Amniotic stem cell (primary cell): ENCODE measurements around the gene CNTN5.

Source experiments
- DNase-seq: peaks from one replicate; lab custom pipeline; 2025; lab: John Stamatoyannopoulos, UW

CNTN5 gene

GRCh38 chr11:100094121-100094865, 1073.5 kb downstream of the CNTN5 start:
- no peak for DNase-seq

- no peak for DNase-seq
Measured at GRCh38 chr11:100095809-100096208, 1075.1 kb downstream of the CNTN5 start.

- DNase-seq: no peak
Measured at GRCh38 chr11:100098560-100098959, 1077.8 kb downstream of the CNTN5 start.

GRCh38 chr11:100105255-100105981, 1084.7 kb downstream of the CNTN5 start:
- no peak for DNase-seq

- DNase-seq: no peak
Measured at GRCh38 chr11:100105982-100106358, 1085.2 kb downstream of the CNTN5 start.

- DNase-seq: no peak
Measured at GRCh38 chr11:100119176-100119575, 1098.4 kb downstream of the CNTN5 start.

GRCh38 chr11:100133114-100133513, 1112.4 kb downstream of the CNTN5 start:
- DNase-seq: no peak

GRCh38 chr11:100141201-100141600, 1120.5 kb downstream of the CNTN5 start:
- no peak for DNase-seq

GRCh38 chr11:100151944-100152343, 1131.2 kb downstream of the CNTN5 start:
- no peak for DNase-seq

- no peak for DNase-seq
Measured at GRCh38 chr11:100152766-100153165, 1132.0 kb downstream of the CNTN5 start.

GRCh38 chr11:100163471-100163870, 1142.7 kb downstream of the CNTN5 start:
- no peak for DNase-seq

- no peak for DNase-seq
Measured at GRCh38 chr11:100174881-100175280, 1154.1 kb downstream of the CNTN5 start.

- DNase-seq: no peak
Measured at GRCh38 chr11:100176456-100176855, 1155.7 kb downstream of the CNTN5 start.

GRCh38 chr11:100177651-100178050, 1156.9 kb downstream of the CNTN5 start:
- no peak for DNase-seq

GRCh38 chr11:100182350-100182749, 1161.6 kb downstream of the CNTN5 start:
- DNase-seq: no peak

GRCh38 chr11:100182927-100183326, 1162.2 kb downstream of the CNTN5 start:
- no peak for DNase-seq

GRCh38 chr11:100185588-100185987, 1164.8 kb downstream of the CNTN5 start:
- DNase-seq: no peak

- no peak for DNase-seq
Measured at GRCh38 chr11:100188137-100188783, 1167.5 kb downstream of the CNTN5 start.

- no peak for DNase-seq
Measured at GRCh38 chr11:100190395-100190794, 1169.6 kb downstream of the CNTN5 start.

- DNase-seq: no peak
Measured at GRCh38 chr11:100192181-100192580, 1171.4 kb downstream of the CNTN5 start.

GRCh38 chr11:100203789-100204188, 1183.0 kb downstream of the CNTN5 start:
- no peak for DNase-seq

- no peak for DNase-seq
Measured at GRCh38 chr11:100205926-100206325, 1185.2 kb downstream of the CNTN5 start.

GRCh38 chr11:100208207-100208606, 1187.5 kb downstream of the CNTN5 start:
- no peak for DNase-seq
